Calu3 (cell line): ENCODE data around the gene PILRA. TPM values are rescaled to one million over a fixed set of nuclear protein-coding genes. Genes with fewer than 3 reads are reported as not detected.

ENCODE experiments used
- BruUV-seq: library from RNA; stranded (reverse); fragments of 400-500 nt; replicated peaks from 2 replicates; lab custom pipeline; 2021; lab: Mats Ljungman, UMichigan
- CTCF ChIA-PET: fragments of 300-600 bp; sonication (Branson Sonifier 250); formaldehyde crosslinking; loops from one replicate; lab custom pipeline; 2022; ENCODE audit warnings: antibody characterized with exemption; lab: Charles Lee
- DNase-seq: peaks from one replicate; pipeline ENCODE4 v3.0.0; 2022
- H3K27ac Mint-ChIP-seq: one replicate; pipeline ENCODE4 v1.8.0; 2022; ENCODE audit warnings: mixed read lengths; ENCODE audit not compliant: unreplicated experiment
- H3K27me3 Mint-ChIP-seq: one replicate; pipeline ENCODE4 v1.8.0; 2022; ENCODE audit warnings: mixed read lengths; ENCODE audit not compliant: unreplicated experiment
- H3K36me3 Mint-ChIP-seq: one replicate; pipeline ENCODE4 v1.8.0; 2022; ENCODE audit warnings: mild to moderate bottlenecking, moderate library complexity, mixed read lengths; ENCODE audit not compliant: insufficient read depth, unreplicated experiment
- H3K4me1 Mint-ChIP-seq: one replicate; pipeline ENCODE4 v1.8.0; 2022; ENCODE audit warnings: mild to moderate bottlenecking, low read depth, mixed read lengths; ENCODE audit not compliant: unreplicated experiment
- H3K4me3 Mint-ChIP-seq: one replicate; pipeline ENCODE4 v1.8.0; 2022; ENCODE audit warnings: mild to moderate bottlenecking, low read depth, moderate library complexity, mixed read lengths; ENCODE audit not compliant: unreplicated experiment
- H3K9me3 Mint-ChIP-seq: one replicate; pipeline ENCODE4 v1.8.0; 2022; ENCODE audit warnings: low read depth, mixed read lengths; ENCODE audit not compliant: unreplicated experiment
- intact Hi-C: fragments of 100-400 bp; cut with micrococcal nuclease; formaldehyde crosslinking; loops from one replicate; pipeline ENCODE4 v1.10.0; 2022; ENCODE audit not compliant: unreplicated experiment
- total RNA-seq: library from RNA; stranded (reverse); gene quantifications from 2 replicates; pipeline ENCODE4 v1.2.3, GENCODE V29; 2022
- TF ChIP-seq, protein P1 (sequence below): fragments of 200-600 bp; IDR thresholded peaks from one replicate; pipeline ENCODE4 v1.8.0; 2022; ENCODE audit warnings: antibody characterized with exemption; ENCODE audit not compliant: unreplicated experiment

Gene PILRA
- total RNA-seq, 1 experiment from 2014 or later = 3.1 TPM

DNA sequence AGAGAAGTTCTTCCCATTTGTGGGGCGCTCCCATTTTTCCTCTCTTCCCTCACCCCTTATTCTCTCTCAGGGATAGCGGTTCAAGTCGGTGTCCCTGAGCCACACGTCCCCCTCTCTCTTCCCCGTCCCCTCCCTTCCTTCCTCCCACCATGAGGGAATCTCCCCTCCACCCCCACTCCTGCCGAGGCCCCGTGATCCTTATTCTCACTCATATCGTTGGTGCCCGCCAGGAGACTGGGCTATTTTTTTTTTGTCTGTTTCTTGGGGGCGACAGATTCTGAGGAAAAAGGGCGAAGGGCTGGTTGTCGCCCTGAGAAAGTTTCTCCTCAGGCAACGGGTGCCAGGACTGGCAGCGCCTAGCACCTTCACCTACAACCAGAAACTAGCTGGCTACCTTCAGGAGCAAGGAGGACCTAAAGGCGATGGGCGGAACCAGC is 54.5 kb downstream of the PILRA start:
- BruUV-seq = no TSS peak
- Mint-ChIP-seq H3K4me1 (no peaks in the 10 kb centered on the region), H3K9me3 (no peaks in the 10 kb centered on the region), H3K27ac (peak overlapping the region; percentile 93), H3K4me3 (peak overlapping the region; percentile 87), H3K27me3 (peaks cover 12% of the 10 kb centered on the region), H3K36me3 (peaks cover 41% of the 10 kb centered on the region)
- TF ChIP-seq, protein P1, sequence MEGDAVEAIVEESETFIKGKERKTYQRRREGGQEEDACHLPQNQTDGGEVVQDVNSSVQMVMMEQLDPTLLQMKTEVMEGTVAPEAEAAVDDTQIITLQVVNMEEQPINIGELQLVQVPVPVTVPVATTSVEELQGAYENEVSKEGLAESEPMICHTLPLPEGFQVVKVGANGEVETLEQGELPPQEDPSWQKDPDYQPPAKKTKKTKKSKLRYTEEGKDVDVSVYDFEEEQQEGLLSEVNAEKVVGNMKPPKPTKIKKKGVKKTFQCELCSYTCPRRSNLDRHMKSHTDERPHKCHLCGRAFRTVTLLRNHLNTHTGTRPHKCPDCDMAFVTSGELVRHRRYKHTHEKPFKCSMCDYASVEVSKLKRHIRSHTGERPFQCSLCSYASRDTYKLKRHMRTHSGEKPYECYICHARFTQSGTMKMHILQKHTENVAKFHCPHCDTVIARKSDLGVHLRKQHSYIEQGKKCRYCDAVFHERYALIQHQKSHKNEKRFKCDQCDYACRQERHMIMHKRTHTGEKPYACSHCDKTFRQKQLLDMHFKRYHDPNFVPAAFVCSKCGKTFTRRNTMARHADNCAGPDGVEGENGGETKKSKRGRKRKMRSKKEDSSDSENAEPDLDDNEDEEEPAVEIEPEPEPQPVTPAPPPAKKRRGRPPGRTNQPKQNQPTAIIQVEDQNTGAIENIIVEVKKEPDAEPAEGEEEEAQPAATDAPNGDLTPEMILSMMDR = no peak
- CTCF ChIA-PET = no interaction called here
- DNase-seq = no peak
- intact Hi-C loops = no loop called here

DNA sequence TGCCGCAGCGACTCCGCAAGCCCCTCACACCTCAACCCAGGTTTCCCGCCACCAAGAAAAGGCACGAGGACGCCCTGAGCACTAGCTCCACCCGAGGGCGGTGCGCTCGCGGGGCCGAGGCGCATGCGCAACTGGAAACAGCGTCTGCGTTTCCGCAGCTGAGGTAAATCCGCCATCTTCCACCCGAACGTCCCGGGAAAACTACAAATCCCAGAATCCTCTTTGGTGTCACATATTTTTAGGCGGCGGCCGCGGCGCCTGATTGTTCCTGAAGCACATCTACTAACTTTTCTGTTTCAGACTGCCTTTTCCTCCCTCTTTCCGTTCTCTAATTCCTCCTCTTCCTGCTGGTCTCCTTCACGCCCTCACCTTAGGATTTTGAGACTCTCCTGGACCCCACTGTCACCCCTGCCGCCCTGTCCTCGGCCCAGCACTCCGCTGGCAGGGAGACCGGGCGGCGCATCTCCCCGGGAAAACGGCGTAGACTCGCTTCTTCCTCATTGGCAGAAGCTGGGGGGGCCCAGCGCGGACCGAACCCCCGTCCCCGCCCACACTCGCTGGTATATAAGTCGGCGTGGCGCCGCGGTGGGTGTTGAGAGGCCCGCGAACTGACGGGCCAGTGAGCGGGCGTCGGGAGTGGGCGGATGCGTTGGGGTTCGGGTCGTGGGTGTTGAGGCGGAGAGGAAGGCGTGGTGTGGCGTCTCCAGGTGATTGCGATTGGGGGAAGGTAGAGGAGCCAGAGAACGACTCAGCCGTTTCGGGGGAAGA is 55.1 kb downstream of the PILRA start, which contains the start of gene ZCWPW1:
Gene ZCWPW1 (minus strand): TSS at position 505 of the 768 bp plus-strand sequence. CDS start 8,054 bp downstream, outside the sequence.
- Mint-ChIP-seq H3K9me3 (no peaks in the 10 kb centered on the region), H3K27ac (peak within 1 kb of the TSS; percentile 93), H3K27me3 (peaks cover 12% of the 10 kb centered on the region), H3K4me3 (peak within 1 kb of the TSS; percentile 87), H3K36me3 (peaks cover 45% of the 10 kb centered on the region), H3K4me1 (no peaks in the 10 kb centered on the region)
- intact Hi-C loops = no loop called here
- DNase-seq = peak; percentile 90
- TF ChIP-seq, protein P1 = no peak
- TSS peak; percentile 46 for BruUV-seq
- CTCF ChIA-PET = no interaction called here

DNA sequence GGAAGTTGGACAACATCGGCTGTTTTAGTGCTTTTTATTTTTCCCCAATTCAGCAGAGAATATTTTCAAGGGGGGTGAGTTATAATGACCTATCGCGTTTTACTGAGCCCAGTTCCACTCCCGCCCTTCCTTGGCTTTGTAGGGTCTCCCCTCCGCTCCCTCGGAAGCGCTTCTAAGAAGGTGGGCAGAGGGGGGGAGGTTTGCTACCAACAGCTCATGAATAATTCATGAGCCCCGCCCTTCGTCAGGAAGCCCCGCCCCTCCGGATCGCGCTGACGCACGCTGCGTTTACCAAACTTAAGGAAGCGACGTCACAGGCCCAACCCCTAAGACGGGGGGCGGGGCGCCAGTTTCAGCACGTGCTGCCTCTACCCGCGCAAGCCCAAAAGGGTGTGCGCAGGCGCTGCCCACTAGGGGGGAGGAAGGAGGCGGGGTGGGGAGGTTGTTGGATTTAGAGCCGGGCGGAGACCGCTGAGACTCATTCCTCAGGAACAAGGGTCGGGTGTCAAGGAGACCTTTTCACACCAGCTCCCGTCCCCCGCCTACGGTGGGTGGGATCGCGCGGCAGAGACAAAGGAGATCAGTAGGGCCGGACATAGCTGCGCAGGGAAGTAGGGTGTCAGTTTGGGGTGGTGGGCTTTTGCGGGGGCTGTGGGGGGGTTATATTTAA is 55.8 kb downstream of the PILRA start:
- peaks cover 52% of the 10 kb centered on the region for H3K36me3 Mint-ChIP-seq
- BruUV-seq = TSS peak; percentile 38
- peak overlapping the region; percentile 93 for H3K27ac Mint-ChIP-seq
- intact Hi-C loops = no loop called here
- no peaks in the 10 kb centered on the region for H3K4me1 Mint-ChIP-seq
- peak overlapping the region; percentile 87 for H3K4me3 Mint-ChIP-seq
- CTCF ChIA-PET = no interaction called here
- DNase-seq = peak; percentile 99
- TF ChIP-seq, protein P1 = no peak
- peaks cover 12% of the 10 kb centered on the region for H3K27me3 Mint-ChIP-seq
- no peaks in the 10 kb centered on the region for H3K9me3 Mint-ChIP-seq

DNA sequence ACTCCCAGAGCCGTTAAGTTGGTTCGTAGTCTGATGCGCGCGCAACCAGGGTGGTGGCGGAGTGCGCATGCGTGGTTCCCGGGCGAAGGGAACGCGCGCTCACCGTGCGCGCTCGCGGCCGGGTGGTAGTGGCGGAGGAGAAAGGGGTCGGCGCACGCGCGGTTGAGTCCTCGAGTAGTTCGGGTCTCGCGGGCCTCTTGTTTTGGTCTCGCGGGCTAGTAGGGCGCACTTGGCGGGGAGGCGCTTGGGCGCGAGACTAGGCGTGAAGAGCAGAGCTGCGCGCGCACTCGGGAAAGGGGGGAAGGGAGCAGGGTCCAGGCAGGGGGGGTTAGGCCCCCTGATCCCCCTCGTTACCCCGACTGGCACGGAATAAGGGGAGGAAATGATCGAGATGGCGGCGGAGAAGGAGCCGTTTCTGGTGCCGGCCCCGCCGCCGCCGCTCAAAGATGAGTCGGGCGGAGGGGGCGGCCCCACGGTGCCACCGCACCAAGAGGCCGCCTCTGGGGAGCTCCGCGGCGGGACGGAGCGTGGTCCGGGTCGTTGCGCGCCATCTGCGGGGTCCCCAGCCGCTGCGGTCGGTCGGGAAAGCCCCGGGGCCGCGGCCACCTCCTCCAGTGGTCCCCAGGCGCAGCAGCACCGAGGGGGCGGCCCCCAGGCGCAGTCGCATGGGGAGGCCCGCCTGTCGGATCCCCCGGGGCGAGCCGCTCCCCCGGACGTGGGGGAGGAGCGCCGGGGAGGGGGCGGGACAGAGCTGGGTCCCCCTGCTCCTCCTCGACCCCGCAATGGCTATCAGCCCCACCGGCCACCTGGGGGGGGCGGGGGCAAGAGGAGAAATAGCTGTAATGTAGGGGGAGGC is 56.6 kb downstream of the PILRA start, which contains the start of gene MEPCE:
Gene MEPCE (plus strand): TSS at position 195 of the 856 bp plus-strand sequence. CDS start 188 bp downstream, at position 383.
- TF ChIP-seq, protein P1 = no peak
- H3K27me3 Mint-ChIP-seq = peaks cover 12% of the 10 kb centered on the region
- H3K36me3 Mint-ChIP-seq = peaks cover 60% of the 10 kb centered on the region
- DNase-seq = peak; percentile 91
- intact Hi-C loops = no loop called here
- BruUV-seq = no TSS peak
- peak within 1 kb of the TSS; percentile 93 for H3K27ac Mint-ChIP-seq
- H3K4me3 Mint-ChIP-seq = peak within 1 kb of the TSS; percentile 87
- no peaks in the 10 kb centered on the region for H3K9me3 Mint-ChIP-seq
- H3K4me1 Mint-ChIP-seq = peaks cover 6% of the 10 kb centered on the region
- CTCF ChIA-PET = interaction anchor here (0.6 to 0.8 kb wide), 2 partner anchors 14 to 154 kb away, joined by 3 read pairs; no protein-coding TSS in a partner anchor
